NT2/D1 (cell line): ENCODE measurements around the gene MEIOB.
"Not testable (repeated sequence)": the region's sequence is repeated elsewhere in the genome, so short reads cannot be mapped to it uniquely, and the experiment has no call there.

ENCODE experiments used
- DNase-seq: peaks from one replicate; pipeline ENCODE4 v3.0.0-alpha.2; 2011; ENCODE audit warnings: low read depth, low spot score
- H3K27me3 ChIP-seq: 2 replicates; pipeline ENCODE4 v1.6.0; 2011; ENCODE audit warnings: mild to moderate bottlenecking; ENCODE audit not compliant: insufficient read length, insufficient read depth
- H3K36me3 ChIP-seq: 2 replicates; pipeline ENCODE4 v1.6.1; 2011; ENCODE audit warnings: mild to moderate bottlenecking, low read length, mixed read lengths; ENCODE audit not compliant: insufficient read depth, insufficient read length
- H3K4me1 ChIP-seq: 2 replicates; pipeline ENCODE4 v1.5.1; 2011; ENCODE audit not compliant: insufficient read depth, insufficient read length
- H3K4me3 ChIP-seq: 2 replicates; pipeline ENCODE4 v1.5.1; 2011; ENCODE audit warnings: low read depth; ENCODE audit not compliant: insufficient read length
- H3K9ac ChIP-seq: 2 replicates; pipeline ENCODE4 v1.6.0; 2011; ENCODE audit warnings: low read depth; ENCODE audit not compliant: insufficient read length
- H3K9me3 ChIP-seq: 2 replicates; pipeline ENCODE4 v1.5.1; 2011; ENCODE audit warnings: mild to moderate bottlenecking, low read length; ENCODE audit not compliant: insufficient read depth
- SUZ12 ChIP-seq: IDR thresholded peaks from 2 replicates; pipeline ENCODE4 v1.6.1; 2011; ENCODE audit not compliant: insufficient read length, insufficient read depth; ENCODE audit errors: extremely low read depth
- YY1 ChIP-seq: IDR thresholded peaks from 2 replicates; pipeline ENCODE4 v1.6.1; 2011; ENCODE audit not compliant: insufficient read length, insufficient read depth
- ZNF274 ChIP-seq: IDR thresholded peaks from 2 replicates; pipeline ENCODE4 v1.6.1; 2011; ENCODE audit warnings: mild to moderate bottlenecking, low read depth, low read length

Gene MEIOB

DNA sequence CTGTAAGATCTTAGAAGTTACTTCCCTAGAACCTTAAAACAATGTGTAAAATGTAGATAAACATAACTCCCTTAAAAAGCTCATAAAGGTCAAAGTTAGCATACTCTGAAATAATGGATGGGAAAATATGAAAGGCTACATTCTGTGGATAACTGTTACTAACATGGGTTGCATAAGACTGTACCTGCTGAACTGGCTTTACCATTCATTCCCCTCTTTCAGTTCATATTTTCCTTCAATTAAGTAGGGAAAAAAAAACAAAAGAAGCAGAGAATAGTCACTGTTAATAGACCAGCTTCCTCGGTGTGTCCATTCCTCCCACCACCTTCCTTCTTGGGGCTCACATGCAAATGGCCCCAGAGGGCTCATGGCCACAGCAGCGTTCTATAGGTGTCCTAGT, 7.5 kb upstream of the MEIOB start:
- H3K9me3 ChIP-seq = no peaks in the 10 kb centered on the region

GRCh38 chr16:1878256-1878655, 6.3 kb upstream of the MEIOB start:
- no peak for DNase-seq
- H3K9ac ChIP-seq = no peak overlapping the region
- H3K27me3 ChIP-seq = peaks cover 3% of the 10 kb centered on the region
- no peaks in the 10 kb centered on the region for H3K36me3 ChIP-seq
- no peaks in the 10 kb centered on the region for H3K9me3 ChIP-seq
- no peak overlapping the region for H3K4me3 ChIP-seq
- TF ChIP-seq ZNF274 = no peak
- no peak for TF ChIP-seq YY1
- no peak for TF ChIP-seq SUZ12
- peaks cover 5% of the 10 kb centered on the region for H3K4me1 ChIP-seq

More for the DNA sequence above, 7.5 kb upstream of the MEIOB start:
- H3K9ac ChIP-seq = no peak overlapping the region
- no peaks in the 10 kb centered on the region for H3K27me3 ChIP-seq
- H3K4me3 ChIP-seq = no peak overlapping the region
- H3K4me1 ChIP-seq = peaks cover 5% of the 10 kb centered on the region
- DNase-seq = no peak
- H3K36me3 ChIP-seq = no peaks in the 10 kb centered on the region
- TF ChIP-seq ZNF274 = no peak
- TF ChIP-seq YY1 = no peak
- no peak for TF ChIP-seq SUZ12

DNA sequence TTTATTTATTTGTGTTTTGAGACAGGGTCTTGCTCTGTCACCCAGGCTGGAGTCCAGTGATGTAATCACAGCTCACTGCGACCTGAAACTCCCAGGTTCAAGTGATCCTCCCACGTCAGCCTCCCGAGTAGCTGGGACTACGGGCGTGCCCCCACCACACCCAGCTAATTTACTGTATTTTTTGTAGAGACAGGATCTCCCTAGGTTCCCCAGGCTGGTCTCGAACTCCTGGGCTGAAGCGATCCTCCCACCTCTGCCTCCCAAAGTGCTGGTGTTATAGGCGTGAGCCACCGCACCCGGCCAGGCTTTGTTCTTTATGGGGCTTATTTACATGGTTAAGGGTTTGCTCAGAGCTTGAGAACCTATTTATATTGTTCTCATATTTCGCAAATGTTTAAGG, 5.8 kb upstream of the MEIOB start:
- Histone ChIP-seq H3K9me3 (no peaks in the 10 kb centered on the region), H3K36me3 (no peaks in the 10 kb centered on the region), H3K4me3 (no peak overlapping the region), H3K9ac (no peak overlapping the region), H3K27me3 (peaks cover 4% of the 10 kb centered on the region), H3K4me1 (peaks cover 5% of the 10 kb centered on the region)
- TF ChIP-seq YY1 (no peak), ZNF274 (no peak), SUZ12 (no peak)
- no peak for DNase-seq

GRCh38 chr16:1877089-1877488, 5.1 kb upstream of the MEIOB start:
- Histone ChIP-seq H3K4me1 (peaks cover 5% of the 10 kb centered on the region), H3K9ac (no peak overlapping the region), H3K4me3 (no peak overlapping the region), H3K36me3 (no peaks in the 10 kb centered on the region), H3K9me3 (no peaks in the 10 kb centered on the region), H3K27me3 (peaks cover 4% of the 10 kb centered on the region)
- TF ChIP-seq YY1 (no peak), ZNF274 (no peak), SUZ12 (no peak)
- no peak for DNase-seq

GRCh38 chr16:1876468-1876867, 4.5 kb upstream of the MEIOB start:
- TF ChIP-seq YY1 (no peak), ZNF274 (no peak), SUZ12 (no peak)
- Histone ChIP-seq H3K9ac (no peak overlapping the region), H3K27me3 (peaks cover 4% of the 10 kb centered on the region), H3K36me3 (no peaks in the 10 kb centered on the region), H3K4me3 (no peak overlapping the region), H3K9me3 (no peaks in the 10 kb centered on the region), H3K4me1 (peaks cover 5% of the 10 kb centered on the region)
- no peak for DNase-seq

DNA sequence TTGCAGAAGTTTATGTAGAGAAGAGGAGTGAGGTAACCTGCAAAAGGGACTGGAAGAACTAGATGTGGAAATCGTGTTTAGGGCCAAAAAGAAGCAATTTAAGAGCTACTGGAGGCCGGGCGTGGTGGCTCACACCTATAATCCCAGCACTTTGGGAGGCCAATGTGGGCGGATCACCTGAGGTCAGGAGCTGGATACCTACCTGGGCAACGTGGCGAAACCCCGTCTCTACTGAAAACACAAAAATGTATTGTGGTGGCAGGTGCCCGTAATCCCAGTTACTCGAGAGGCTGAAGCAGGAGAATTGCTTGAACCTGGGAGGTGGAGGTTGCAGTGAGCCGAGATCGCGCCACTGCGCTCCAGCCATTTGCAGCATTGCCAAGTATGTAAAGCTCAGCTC, 4.1 kb upstream of the MEIOB start:
- DNase-seq, H3K36me3 ChIP-seq, H3K4me3 ChIP-seq, H3K9me3 ChIP-seq, H3K27me3 ChIP-seq, H3K9ac ChIP-seq, H3K4me1 ChIP-seq: not testable (repeated sequence)

DNA sequence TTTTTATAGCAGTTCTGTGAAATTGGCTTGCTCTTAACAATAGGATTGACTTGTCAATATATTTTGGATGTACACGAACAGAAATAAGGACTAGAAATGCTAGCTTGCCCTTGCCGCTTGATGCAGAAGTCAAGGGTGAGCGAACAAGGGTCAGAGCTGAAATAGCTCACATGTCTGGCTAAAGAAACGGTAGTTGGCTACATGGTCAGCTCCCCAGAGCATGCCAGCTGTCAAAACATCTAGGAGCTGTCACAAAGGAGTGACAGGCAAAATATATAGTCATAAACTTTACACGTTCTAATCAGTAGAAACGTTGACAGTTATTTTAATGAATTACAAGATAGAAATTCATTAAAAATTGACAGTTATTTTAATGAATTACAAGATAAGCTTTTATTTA, 2.9 kb upstream of the MEIOB start:
- no peak for DNase-seq
- no peak overlapping the region for H3K9ac ChIP-seq
- peaks cover 4% of the 10 kb centered on the region for H3K27me3 ChIP-seq
- no peaks in the 10 kb centered on the region for H3K9me3 ChIP-seq
- H3K4me1 ChIP-seq = peaks cover 3% of the 10 kb centered on the region
- no peaks in the 10 kb centered on the region for H3K36me3 ChIP-seq
- TF ChIP-seq SUZ12 (no peak), YY1 (no peak), ZNF274 (no peak)
- H3K4me3 ChIP-seq = no peak overlapping the region
